ENCODE data around the gene TTPAL.

Gene TTPAL

GRCh38 chr20:44485078-44485829 is 9.6 kb downstream of the TTPAL start:
- H3K36me3 Mint-ChIP-seq (ENCODE audit: low read depth) = peaks cover 67% of the 10 kb centered on the region
- no peaks in the 10 kb centered on the region for H3K27me3 Mint-ChIP-seq (ENCODE audit: low read depth)
- no peaks in the 10 kb centered on the region for H3K4me1 Mint-ChIP-seq
- no peak for TF ChIP-seq CTCF (IDR thresholded peaks at IDR 0.05; ENCODE audit: unreplicated experiment in 3 of 3)
- H3K27ac Mint-ChIP-seq = no peak overlapping the region
- H3K9me3 Mint-ChIP-seq = no peaks in the 10 kb centered on the region
- H3K4me3 Mint-ChIP-seq = no peak overlapping the region

GRCh38 chr20:44485830-44486198 is 10.1 kb downstream of the TTPAL start:
- Mint-ChIP-seq H3K4me1 (no peaks in the 10 kb centered on the region), H3K4me3 (no peak overlapping the region), H3K27me3 (ENCODE audit: low read depth) (no peaks in the 10 kb centered on the region), H3K27ac (no peak overlapping the region), H3K36me3 (ENCODE audit: low read depth) (peaks cover 65% of the 10 kb centered on the region), H3K9me3 (no peaks in the 10 kb centered on the region)
- TF ChIP-seq CTCF (IDR thresholded peaks at IDR 0.05; ENCODE audit: unreplicated experiment in 3 of 3) = no peak

- no peaks in the 10 kb centered on the region for H3K27me3 Mint-ChIP-seq (ENCODE audit: low read depth)
- H3K36me3 Mint-ChIP-seq (ENCODE audit: low read depth) = peaks cover 63% of the 10 kb centered on the region
- H3K4me1 Mint-ChIP-seq = no peaks in the 10 kb centered on the region
- H3K27ac Mint-ChIP-seq = no peak overlapping the region
- no peak overlapping the region for H3K4me3 Mint-ChIP-seq
- TF ChIP-seq CTCF (IDR thresholded peaks at IDR 0.05; ENCODE audit: unreplicated experiment in 3 of 3) = no peak
- H3K9me3 Mint-ChIP-seq = no peaks in the 10 kb centered on the region
These were observed 12.9 kb downstream of the TTPAL start for GRCh38 chr20:44488551-44488950.

GRCh38 chr20:44489223-44489622 is 13.5 kb downstream of the TTPAL start:
- Mint-ChIP-seq H3K27ac (no peak overlapping the region), H3K9me3 (no peaks in the 10 kb centered on the region), H3K36me3 (ENCODE audit: low read depth) (peaks cover 64% of the 10 kb centered on the region), H3K4me3 (no peak overlapping the region), H3K27me3 (ENCODE audit: low read depth) (no peaks in the 10 kb centered on the region), H3K4me1 (no peaks in the 10 kb centered on the region)
- TF ChIP-seq CTCF (IDR thresholded peaks at IDR 0.05; ENCODE audit: unreplicated experiment in 3 of 3) = no peak

GRCh38 chr20:44489931-44490330 is 14.3 kb downstream of the TTPAL start:
- TF ChIP-seq CTCF (IDR thresholded peaks at IDR 0.05; ENCODE audit: unreplicated experiment in 3 of 3) = no peak
- H3K9me3 Mint-ChIP-seq = no peaks in the 10 kb centered on the region
- no peaks in the 10 kb centered on the region for H3K4me1 Mint-ChIP-seq
- H3K4me3 Mint-ChIP-seq = no peak overlapping the region
- no peak overlapping the region for H3K27ac Mint-ChIP-seq
- H3K36me3 Mint-ChIP-seq (ENCODE audit: low read depth) = peaks cover 68% of the 10 kb centered on the region
- no peaks in the 10 kb centered on the region for H3K27me3 Mint-ChIP-seq (ENCODE audit: low read depth)

Data from nephron (organoid).